HFF-Myc (cell line): ENCODE measurements around the gene WDR64.

ENCODE experiments used
- DNase-seq: peaks from one replicate; pipeline ENCODE4 v3.0.0-alpha.2; 2011; ENCODE audit warnings: low read depth; ENCODE audit errors: extremely low read depth
- H3K4me3 ChIP-seq: replicated peaks from 2 replicates; pipeline ENCODE4 v1.5.1; 2011; ENCODE audit warnings: low read depth, mild to moderate bottlenecking, control low read depth, low read length
- TF ChIP-seq, protein P1 (sequence below): IDR thresholded peaks from 2 replicates; pipeline ENCODE4 v1.5.1; 2012; ENCODE audit warnings: mild to moderate bottlenecking, low read depth, low read length, control low read depth; ENCODE audit errors: missing control alignments

WDR64 gene

GRCh38 chr1:241682921-241683320 lies 30.8 kb downstream of the WDR64 start:
- no peak overlapping the region for H3K4me3 ChIP-seq
- no peak for DNase-seq
- TF ChIP-seq, protein P1, sequence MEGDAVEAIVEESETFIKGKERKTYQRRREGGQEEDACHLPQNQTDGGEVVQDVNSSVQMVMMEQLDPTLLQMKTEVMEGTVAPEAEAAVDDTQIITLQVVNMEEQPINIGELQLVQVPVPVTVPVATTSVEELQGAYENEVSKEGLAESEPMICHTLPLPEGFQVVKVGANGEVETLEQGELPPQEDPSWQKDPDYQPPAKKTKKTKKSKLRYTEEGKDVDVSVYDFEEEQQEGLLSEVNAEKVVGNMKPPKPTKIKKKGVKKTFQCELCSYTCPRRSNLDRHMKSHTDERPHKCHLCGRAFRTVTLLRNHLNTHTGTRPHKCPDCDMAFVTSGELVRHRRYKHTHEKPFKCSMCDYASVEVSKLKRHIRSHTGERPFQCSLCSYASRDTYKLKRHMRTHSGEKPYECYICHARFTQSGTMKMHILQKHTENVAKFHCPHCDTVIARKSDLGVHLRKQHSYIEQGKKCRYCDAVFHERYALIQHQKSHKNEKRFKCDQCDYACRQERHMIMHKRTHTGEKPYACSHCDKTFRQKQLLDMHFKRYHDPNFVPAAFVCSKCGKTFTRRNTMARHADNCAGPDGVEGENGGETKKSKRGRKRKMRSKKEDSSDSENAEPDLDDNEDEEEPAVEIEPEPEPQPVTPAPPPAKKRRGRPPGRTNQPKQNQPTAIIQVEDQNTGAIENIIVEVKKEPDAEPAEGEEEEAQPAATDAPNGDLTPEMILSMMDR = no peak

DNA sequence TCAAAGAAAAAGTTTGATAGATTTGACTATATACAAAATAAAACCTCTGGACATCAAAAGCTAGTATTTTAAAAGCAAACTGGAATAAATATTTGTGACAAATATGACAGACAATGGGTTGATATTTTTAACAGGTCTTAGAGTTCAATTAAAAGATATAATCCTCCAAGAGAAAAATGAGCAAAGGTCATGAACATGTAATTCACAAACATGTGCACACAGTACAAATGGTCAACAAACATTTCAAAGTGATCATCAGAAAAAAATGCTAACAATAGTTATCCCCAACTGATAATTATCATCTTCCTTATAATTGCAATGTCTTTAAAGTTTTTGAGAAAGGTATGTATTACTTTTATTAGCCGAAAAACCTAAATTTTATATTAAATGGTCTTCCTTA lies 32.0 kb downstream of the WDR64 start:
- no peak for DNase-seq
- no peak overlapping the region for H3K4me3 ChIP-seq
- TF ChIP-seq, protein P1 = no peak

DNA sequence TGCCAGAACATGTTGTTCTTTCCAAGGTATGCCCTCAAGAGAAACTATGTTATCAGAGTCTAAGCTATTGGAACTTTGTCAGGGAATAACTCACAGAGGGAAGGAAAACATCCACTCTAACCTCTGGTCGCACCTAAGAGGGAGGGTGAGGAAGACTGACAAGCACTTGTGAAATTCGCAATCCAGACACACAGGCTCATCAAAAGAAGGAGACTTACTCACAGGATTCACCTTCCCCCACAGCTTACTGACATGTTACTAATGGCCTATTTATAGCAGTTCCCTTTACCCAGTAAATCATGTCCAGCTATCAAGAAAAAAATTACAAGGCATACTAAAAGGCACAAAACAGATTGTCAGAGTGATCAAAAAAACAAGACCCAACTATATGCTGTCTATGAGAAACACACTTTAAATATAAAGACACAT lies 36.9 kb downstream of the WDR64 start:
- TF ChIP-seq, protein P1 = no peak
- no peak for DNase-seq
- no peak overlapping the region for H3K4me3 ChIP-seq

DNA sequence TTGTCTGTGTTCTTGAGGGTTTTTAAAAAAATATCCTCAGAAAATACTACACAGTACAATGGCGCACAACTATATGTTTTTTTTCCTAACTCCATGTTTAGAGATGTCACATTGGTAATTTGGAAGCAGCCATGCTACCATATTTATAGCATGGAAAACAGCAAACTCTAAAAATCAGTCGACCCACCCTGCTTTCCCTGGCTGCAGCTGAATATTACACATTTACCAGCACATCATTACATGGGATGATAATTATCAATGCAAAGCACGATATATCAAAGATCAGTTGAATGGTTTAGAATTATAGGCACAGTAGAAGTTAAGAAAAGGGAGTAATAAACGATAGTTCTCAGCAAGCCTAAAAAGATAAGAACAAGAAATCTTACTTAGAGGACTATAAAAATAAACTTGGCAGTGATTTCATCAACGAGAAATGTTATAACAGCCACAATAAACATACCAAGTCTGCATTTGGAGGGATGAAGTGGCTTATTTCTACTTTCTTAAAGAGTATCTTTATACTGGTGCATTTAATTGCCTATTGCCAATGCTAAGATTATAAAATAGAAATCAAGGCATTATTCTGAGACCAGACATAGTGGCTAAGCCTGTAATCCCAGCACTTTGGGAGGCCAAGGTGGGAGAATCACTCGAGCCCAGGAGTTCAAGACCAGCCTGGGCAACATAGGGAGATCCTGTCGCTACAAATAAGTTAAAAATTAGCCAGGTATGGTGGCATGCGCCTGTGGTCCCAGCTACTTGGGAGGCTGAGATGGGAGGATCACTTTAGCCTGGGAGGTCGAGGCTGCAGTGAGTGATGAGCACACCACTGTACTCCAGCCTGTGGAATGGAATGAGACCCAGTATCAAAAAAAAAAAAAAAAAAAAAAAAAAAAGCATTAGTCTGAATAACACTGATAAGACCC lies 43.4 kb downstream of the WDR64 start:
- TF ChIP-seq, protein P1 = no peak
- no peak for DNase-seq
- H3K4me3 ChIP-seq = no peak overlapping the region

DNA sequence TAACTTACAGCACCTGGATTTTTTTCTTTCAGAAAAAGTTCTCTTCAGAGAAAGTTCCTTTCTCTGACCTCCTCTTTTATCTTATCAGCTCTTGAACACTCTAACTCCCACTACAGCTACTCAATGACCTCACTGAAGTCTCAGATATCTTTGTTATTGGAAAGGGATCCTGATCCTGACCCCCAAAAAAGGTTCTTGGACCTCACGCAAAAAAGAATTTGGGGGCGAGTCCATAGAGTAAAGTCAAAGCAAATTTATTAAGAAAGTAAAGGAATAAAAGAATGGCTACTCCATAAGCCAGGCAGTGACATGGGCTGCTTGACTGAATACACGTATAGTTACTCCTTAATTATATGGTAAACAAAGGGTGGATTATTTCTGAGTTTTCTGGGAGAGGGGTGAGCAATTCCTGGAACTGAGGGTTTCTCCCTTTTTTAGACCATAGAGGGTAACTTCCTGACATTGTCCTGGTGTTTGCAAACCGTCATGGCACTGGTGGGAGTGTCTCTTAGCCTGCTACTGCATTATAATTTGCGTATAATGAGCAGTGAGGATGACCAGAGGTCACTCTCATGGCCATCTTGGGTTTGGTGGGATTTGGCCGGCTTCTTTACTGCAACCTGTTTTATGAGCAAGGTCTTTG lies 44.2 kb downstream of the WDR64 start:
- H3K4me3 ChIP-seq = no peak overlapping the region
- DNase-seq = no peak
- TF ChIP-seq, protein P1 = no peak

- DNase-seq = no peak
- TF ChIP-seq, protein P1 = no peak
- H3K4me3 ChIP-seq = no peak overlapping the region
Observed at GRCh38 chr1:241696815-241697639, 44.9 kb downstream of the WDR64 start.
